SK-N-SH (cell line): Measurements from ENCODE around the gene POLR2A. TPM values are rescaled to one million over a fixed set of nuclear protein-coding genes. Genes with fewer than 3 reads are reported as not detected.
"Not testable (repeated sequence)": the region's sequence is repeated elsewhere in the genome, so short reads cannot be mapped to it uniquely, and the experiment has no call there.

ENCODE experiments used
- CTCF ChIA-PET: fragments of 300-600, 350-600 bp; formaldehyde crosslinking; extraction: SDS; loops from one replicate; lab custom pipeline; 2021; lab: Yijun Ruan, JAX
- POLR2A ChIA-PET: fragments of 350-600 bp; sonication (Branson Sonifier 250); formaldehyde crosslinking; extraction: SDS; loops from one replicate; lab custom pipeline; 2020; ENCODE audit warnings: antibody characterized with exemption, inconsistent platforms; lab: Yijun Ruan, JAX
- DNase-seq: peaks from one replicate; pipeline ENCODE4 v3.0.0; 2012
- H2AFZ ChIP-seq: fragments of 200-600 bp; sonication (generic); 2 replicates; pipeline ENCODE4 v1.8.1; 2016; ENCODE audit warnings: antibody characterized with exemption, mild to moderate bottlenecking, low read depth
- H3F3A ChIP-seq: fragments of 200-600 bp; sonication (generic); replicated peaks from 2 replicates; pipeline ENCODE3; 2016; ENCODE audit warnings: antibody characterized with exemption, mild to moderate bottlenecking; ENCODE audit not compliant: insufficient read depth
- H3K27ac ChIP-seq, 2 experiments: fragments of 200-500 bp in 1 of 2; fragments of 200-600 bp in 1 of 2; sonication (Bioruptor generic) in 1 of 2; sonication (generic), shearing (Covaris generic) in 1 of 2; 2 replicates each; pipeline versions ENCODE4 v1.5.1 to v1.6.1; 2014 to 2016; ENCODE audit warnings: low read depth in 2 of 2, inconsistent platforms in 1 of 2, low read length in 1 of 2, mild to moderate bottlenecking in 1 of 2, mixed read lengths in 1 of 2
- H3K27me3 ChIP-seq: fragments of 200-600 bp; sonication (generic), shearing (Covaris generic); 2 replicates; pipeline ENCODE4 v1.6.1; 2016; ENCODE audit warnings: mixed run types; ENCODE audit not compliant: insufficient read depth
- H3K36me3 ChIP-seq, 2 experiments: fragments of 200-500 bp in 1 of 2; fragments of 200-600 bp in 1 of 2; sonication (Bioruptor generic) in 1 of 2; sonication (generic) in 1 of 2; replicated peaks in 1 of 2; 2 replicates each; pipeline versions ENCODE3 to v1.5.1; 2014 to 2016; ENCODE audit warnings: low read length in 1 of 2, mild to moderate bottlenecking in 1 of 2; ENCODE audit not compliant: insufficient read depth in 2 of 2, control insufficient read depth in 1 of 2
- H3K4me1 ChIP-seq, 2 experiments: fragments of 200-500 bp in 1 of 2; fragments of 200-600 bp in 1 of 2; sonication (Bioruptor generic) in 1 of 2; sonication (generic), shearing (Covaris generic) in 1 of 2; 2 replicates each; pipeline versions ENCODE4 v1.5.1 to v1.6.1; 2014 to 2016; ENCODE audit warnings: low read depth in 1 of 2, low read length in 1 of 2, mixed run types in 1 of 2; ENCODE audit not compliant: insufficient read depth in 2 of 2, control insufficient read depth in 1 of 2
- H3K4me2 ChIP-seq: fragments of 200-600 bp; sonication (generic), shearing (Covaris generic); 2 replicates; pipeline ENCODE4 v1.6.1; 2017; ENCODE audit warnings: mixed run types
- H3K4me3 ChIP-seq, 2 experiments: fragments of 200-500 bp in 1 of 2; fragments of 200-600 bp in 1 of 2; sonication (Bioruptor generic) in 1 of 2; sonication (generic), shearing (Covaris generic) in 1 of 2; 2 replicates each; pipeline versions ENCODE4 v1.5.1 to v1.8.1; 2014 to 2016; ENCODE audit warnings: low read depth in 2 of 2, inconsistent platforms in 1 of 2, low read length in 1 of 2, mild to moderate bottlenecking in 1 of 2, mixed read lengths in 1 of 2, moderate library complexity in 1 of 2
- H3K79me2 ChIP-seq: fragments of 200-600 bp; sonication (generic); 2 replicates; pipeline ENCODE4 v1.8.1; 2017; ENCODE audit warnings: mild to moderate bottlenecking; ENCODE audit not compliant: insufficient read depth
- H3K9ac ChIP-seq: fragments of 200-600 bp; sonication (generic); 2 replicates; pipeline ENCODE4 v1.6.1; 2017; ENCODE audit warnings: mixed run types
- H3K9me2 ChIP-seq: fragments of 200-600 bp; sonication (generic); 2 replicates; pipeline ENCODE4 v1.6.1; 2017; ENCODE audit warnings: mixed run types
- H3K9me3 ChIP-seq: fragments of 200-600 bp; sonication (generic); 2 replicates; pipeline ENCODE4 v1.6.1; 2017; ENCODE audit warnings: mixed run types, mild to moderate bottlenecking, moderate library complexity
- H4K20me1 ChIP-seq: fragments of 200-600 bp; sonication (generic); 2 replicates; pipeline ENCODE4 v1.6.1; 2017; ENCODE audit warnings: mild to moderate bottlenecking, mixed run types; ENCODE audit not compliant: insufficient read depth
- CHD2 ChIP-seq: fragments of 150-350 bp; IDR thresholded peaks from 2 replicates; pipeline ENCODE4 v1.6.1; 2018; ENCODE audit warnings: low read length; ENCODE audit not compliant: partially characterized antibody
- ELF1 ChIP-seq: IDR thresholded peaks from 2 replicates; pipeline ENCODE4 v1.4.0; 2012
- FOSL2 ChIP-seq: IDR thresholded peaks from 2 replicates; pipeline ENCODE4 v1.4.0; 2012; ENCODE audit warnings: low read depth, mild to moderate bottlenecking, moderate library complexity, borderline replicate concordance
- FOXM1 ChIP-seq: IDR thresholded peaks from 2 replicates; pipeline ENCODE4 v1.4.0; 2012; ENCODE audit warnings: low read depth, mild to moderate bottlenecking
- GATA2 ChIP-seq: sonication (generic); formaldehyde crosslinking; IDR thresholded peaks from 2 replicates; pipeline ENCODE4 v1.5.0; 2020; ENCODE audit warnings: mild to moderate bottlenecking, missing genetic modification reagents
- IRF3 ChIP-seq: fragments of 150-350 bp; IDR thresholded peaks from 2 replicates; pipeline ENCODE4 v1.6.1; 2016; ENCODE audit warnings: mild to moderate bottlenecking, low read depth, low read length
- JUND ChIP-seq: IDR thresholded peaks from 2 replicates; pipeline ENCODE4 v1.4.0; 2012
- MXI1 ChIP-seq: IDR thresholded peaks from 2 replicates; pipeline ENCODE4 v1.6.1; 2012; ENCODE audit warnings: mild to moderate bottlenecking, low read depth, low read length, improper control_type of control experiment
- POLR2AphosphoS5 ChIP-seq: IDR thresholded peaks from 2 replicates; pipeline ENCODE4 v1.6.1; 2012; ENCODE audit warnings: low read depth, low read length
- RAD21 ChIP-seq: IDR thresholded peaks from 2 replicates; pipeline ENCODE4 v1.6.1; 2012; ENCODE audit warnings: mild to moderate bottlenecking, low read length
- RFX5 ChIP-seq: IDR thresholded peaks from 2 replicates; pipeline ENCODE4 v1.6.1; 2012; ENCODE audit warnings: mild to moderate bottlenecking, improper control_type of control experiment, low read length
- RXRA ChIP-seq: IDR thresholded peaks from 2 replicates; pipeline ENCODE4 v1.4.0; 2012; ENCODE audit warnings: low read depth, mild to moderate bottlenecking, borderline replicate concordance
- SMC3 ChIP-seq: IDR thresholded peaks from 2 replicates; pipeline ENCODE4 v1.6.1; 2012; ENCODE audit warnings: low read depth, low read length, improper control_type of control experiment
- TAF1 ChIP-seq: IDR thresholded peaks from 2 replicates; pipeline ENCODE4 v1.6.1; 2012; ENCODE audit warnings: low read depth, mild to moderate bottlenecking, low read length, moderate library complexity, borderline replicate concordance
- TCF12 ChIP-seq: IDR thresholded peaks from 2 replicates; pipeline ENCODE4 v1.4.0; 2012
- TEAD4 ChIP-seq: IDR thresholded peaks from 2 replicates; pipeline ENCODE4 v1.4.0; 2012; ENCODE audit warnings: mild to moderate bottlenecking, borderline replicate concordance; ENCODE audit not compliant: insufficient read depth
- ZBTB33 ChIP-seq: IDR thresholded peaks from 2 replicates; pipeline ENCODE4 v1.4.0; 2012; ENCODE audit warnings: low read depth, borderline replicate concordance
- WGBS: methylation state at CpG from one replicate; pipeline ENCODE4 v1.1.6; 2017; ENCODE audit warnings: low lambda C conversion rate; 5-methylcytosine and 5-hydroxymethylcytosine counted together
- polyA plus RNA-seq, 3 experiments: library from polyadenylated mRNA; depleted of rRNA; stranded (reverse); fragments of >200 nt; gene quantifications; 2 replicates each; pipeline ENCODE4 v1.2.3, GENCODE V29; 2012
- TF ChIP-seq, protein P1 (sequence below): IDR thresholded peaks from 2 replicates; pipeline ENCODE4 v1.4.0; 2012; ENCODE audit warnings: low read depth, borderline replicate concordance
- TF ChIP-seq, protein P2 (sequence below): IDR thresholded peaks from 2 replicates; pipeline ENCODE4; 2012

The POLR2A gene
- polyA plus RNA-seq, 1 of the 3 experiments (the other 2 are of a cell fraction), result 37.3 TPM

GRCh38 chr17:7470457-7470973, 13.7 kb upstream of the POLR2A start:
- H3K27ac ChIP-seq, H3K36me3 ChIP-seq, CTCF ChIA-PET, H3K4me2 ChIP-seq, H3F3A ChIP-seq, H3K4me3 ChIP-seq, DNase-seq, H3K9me3 ChIP-seq, H2AFZ ChIP-seq, H3K27me3 ChIP-seq, POLR2A ChIA-PET, H3K9ac ChIP-seq, H3K9me2 ChIP-seq: not testable (repeated sequence)
- peaks cover 4 to 12% of the 10 kb centered on the region in 2 experiments; a peak in 1 of 4 replicates for H3K4me1 ChIP-seq
- peaks cover 41% of the 10 kb centered on the region for H4K20me1 ChIP-seq
- H3K79me2 ChIP-seq, result peaks cover 94% of the 10 kb centered on the region
- WGBS, result 94% methylated on average over 8 of the region's 8 CpGs

- TF ChIP-seq CHD2 (no peak), SMC3 (no peak), TCF12 (no peak), GATA2 (CRISPR knock-in tag) (no peak), IRF3 (no peak), FOSL2 (no peak), RAD21 (no peak), TEAD4 (no peak), TAF1 (no peak), ZBTB33 (no peak), MXI1 (no peak), ELF1 (no peak), POLR2AphosphoS5 (no peak), JUND (no peak), FOXM1 (no peak), RFX5 (no peak), RXRA (no peak)
- TF ChIP-seq, protein P1, sequence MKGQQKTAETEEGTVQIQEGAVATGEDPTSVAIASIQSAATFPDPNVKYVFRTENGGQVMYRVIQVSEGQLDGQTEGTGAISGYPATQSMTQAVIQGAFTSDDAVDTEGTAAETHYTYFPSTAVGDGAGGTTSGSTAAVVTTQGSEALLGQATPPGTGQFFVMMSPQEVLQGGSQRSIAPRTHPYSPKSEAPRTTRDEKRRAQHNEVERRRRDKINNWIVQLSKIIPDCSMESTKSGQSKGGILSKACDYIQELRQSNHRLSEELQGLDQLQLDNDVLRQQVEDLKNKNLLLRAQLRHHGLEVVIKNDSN, result no peak
- TF ChIP-seq, protein P2, sequence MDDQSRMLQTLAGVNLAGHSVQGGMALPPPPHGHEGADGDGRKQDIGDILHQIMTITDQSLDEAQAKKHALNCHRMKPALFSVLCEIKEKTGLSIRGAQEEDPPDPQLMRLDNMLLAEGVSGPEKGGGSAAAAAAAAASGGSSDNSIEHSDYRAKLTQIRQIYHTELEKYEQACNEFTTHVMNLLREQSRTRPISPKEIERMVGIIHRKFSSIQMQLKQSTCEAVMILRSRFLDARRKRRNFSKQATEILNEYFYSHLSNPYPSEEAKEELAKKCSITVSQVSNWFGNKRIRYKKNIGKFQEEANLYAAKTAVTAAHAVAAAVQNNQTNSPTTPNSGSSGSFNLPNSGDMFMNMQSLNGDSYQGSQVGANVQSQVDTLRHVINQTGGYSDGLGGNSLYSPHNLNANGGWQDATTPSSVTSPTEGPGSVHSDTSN, result no peak
- TF ChIP-seq, all 33 proteins: peak for 0
- Histone ChIP-seq H3K36me3 (peaks cover 4% of the 10 kb centered on the region in 2 experiments), H3K4me1 (peaks cover 4 to 16% of the 10 kb centered on the region in 2 experiments; a peak in 2 of 4 replicates), H3K27me3 (no peaks in the 10 kb centered on the region), H3K79me2 (peaks cover 100% of the 10 kb centered on the region), H3K27ac (no peak overlapping the region), H3F3A (peaks cover 15% of the 10 kb centered on the region), H2AFZ (no peak overlapping the region), H4K20me1 (peaks cover 53% of the 10 kb centered on the region), H3K4me2 (no peak overlapping the region), H3K9me3 (no peaks in the 10 kb centered on the region), H3K9me2 (no peaks in the 10 kb centered on the region), H3K9ac (no peak overlapping the region), H3K4me3 (no peak overlapping the region)
- 100% methylated on average over 2 of the region's 2 CpGs for WGBS
- DNase-seq, result no peak
- ChIA-PET POLR2A (no interaction called here), CTCF (interaction anchor here (1.0 kb wide), 1 partner anchor 115 kb away, joined by 3 read pairs; no protein-coding TSS in a partner anchor)
Observed at GRCh38 chr17:7471729-7472128, 12.4 kb upstream of the POLR2A start.

- H3K9me3 ChIP-seq, DNase-seq, H3K27ac ChIP-seq, H3K4me2 ChIP-seq, H3K27me3 ChIP-seq, H3K9ac ChIP-seq, H3K9me2 ChIP-seq, H3K4me3 ChIP-seq, H3K36me3 ChIP-seq, POLR2A ChIA-PET, H2AFZ ChIP-seq, CTCF ChIA-PET: not testable (repeated sequence)
- H3F3A ChIP-seq, result peaks cover 11% of the 10 kb centered on the region
- peaks cover 16 to 21% of the 10 kb centered on the region in 2 experiments; a peak in 2 of 4 replicates for H3K4me1 ChIP-seq
- H3K79me2 ChIP-seq, result peaks cover 98% of the 10 kb centered on the region
- peaks cover 65% of the 10 kb centered on the region for H4K20me1 ChIP-seq
- WGBS, result 99% methylated on average over 8 of the region's 8 CpGs
Observed at GRCh38 chr17:7474767-7475166, 9.4 kb upstream of the POLR2A start.
